Embryonic facial prominence (tissue), 1 donor: ENCODE data around the gene ORAI1.
"Not testable (repeated sequence)": the region's sequence is repeated elsewhere in the genome, so short reads cannot be mapped to it uniquely, and the experiment has no call there.

ENCODE experiments used
- DNase-seq: peaks from one replicate; pipeline ENCODE4 v3.0.0-alpha.2; 2016; ENCODE audit errors: extremely low spot score

The ORAI1 gene

DNA sequence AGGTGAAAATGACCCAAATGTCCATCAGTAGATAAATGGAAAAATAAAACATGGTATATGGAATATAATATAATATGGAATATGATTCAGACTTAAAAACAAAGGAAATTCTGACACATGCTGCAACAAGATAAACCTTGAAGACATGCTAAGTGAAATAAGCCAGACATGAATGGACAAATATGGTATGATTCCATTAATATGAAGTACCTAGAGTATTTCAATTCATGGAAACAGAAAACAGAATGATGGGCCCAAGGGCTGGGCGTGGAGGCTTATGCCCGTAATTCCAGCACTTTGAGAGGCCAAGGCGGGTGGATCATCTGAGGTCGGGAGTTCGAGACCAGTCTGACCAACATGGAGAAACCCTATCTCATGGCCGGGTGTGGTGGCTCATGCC is 22.7 kb upstream of the ORAI1 start:
- DNase-seq: no peak

DNA sequence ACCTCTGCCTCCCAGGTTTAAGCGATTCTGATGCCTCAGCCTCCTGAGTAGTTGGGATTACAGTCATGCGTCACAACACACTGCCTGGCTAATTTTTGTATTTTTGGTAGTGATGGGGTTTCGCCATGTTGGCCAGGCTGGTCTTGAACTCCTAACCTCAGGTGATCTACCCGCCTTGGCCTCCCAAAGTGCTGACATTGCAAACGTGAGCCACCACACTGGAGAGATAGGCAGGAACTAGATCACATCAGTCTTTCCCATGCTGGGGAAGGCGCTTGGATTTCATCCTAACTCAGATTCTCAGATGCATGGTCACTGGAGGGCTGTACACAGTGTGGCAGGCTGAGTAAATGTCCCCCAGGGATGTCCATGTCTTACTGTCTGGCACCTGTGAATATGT is 18.0 kb upstream of the ORAI1 start:
- DNase-seq: no peak

DNA sequence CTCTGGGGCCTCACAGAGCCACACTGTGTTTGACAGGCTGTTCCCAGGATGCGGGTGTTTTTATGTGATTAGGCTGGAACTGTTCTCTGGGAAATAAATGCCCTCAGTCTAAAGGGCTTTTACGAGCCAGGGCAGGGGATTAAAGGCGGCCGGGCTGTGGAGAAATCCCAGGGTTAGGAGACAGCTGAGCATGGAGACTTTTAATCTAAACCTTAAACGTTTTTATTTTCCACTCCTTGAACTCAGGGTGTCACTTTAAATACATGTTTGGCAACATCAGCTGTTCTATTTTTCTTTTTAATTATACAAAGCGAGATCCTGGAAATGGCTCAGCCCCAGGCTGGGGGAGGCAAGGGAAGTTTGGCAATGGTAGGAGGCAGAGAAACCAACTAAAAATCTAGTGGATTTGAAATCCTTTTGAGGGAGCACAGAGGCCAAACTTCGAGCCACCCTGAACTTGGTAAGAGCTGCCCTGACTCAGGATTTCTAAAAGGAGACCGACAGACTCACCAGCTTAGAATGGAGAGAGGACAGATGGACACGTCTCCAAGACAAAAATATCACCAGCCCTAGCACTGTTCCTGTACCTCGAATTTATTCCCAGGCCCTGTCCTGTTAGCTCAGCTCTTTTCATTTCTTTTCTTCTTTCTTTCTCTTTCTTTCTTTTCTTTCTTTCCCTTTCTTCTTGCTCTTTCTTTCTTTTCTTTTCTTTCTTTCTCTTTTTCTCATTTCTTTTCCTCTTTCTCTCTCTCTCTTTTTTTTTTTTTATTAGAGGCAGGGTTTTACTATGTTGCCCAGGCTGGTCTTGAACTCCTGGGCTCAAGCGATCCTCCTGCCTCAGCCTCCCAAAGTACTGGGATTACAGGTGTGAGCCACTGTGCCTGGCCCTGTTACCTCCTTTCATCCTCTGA is 15.8 kb upstream of the ORAI1 start:
- no peak for DNase-seq

DNA sequence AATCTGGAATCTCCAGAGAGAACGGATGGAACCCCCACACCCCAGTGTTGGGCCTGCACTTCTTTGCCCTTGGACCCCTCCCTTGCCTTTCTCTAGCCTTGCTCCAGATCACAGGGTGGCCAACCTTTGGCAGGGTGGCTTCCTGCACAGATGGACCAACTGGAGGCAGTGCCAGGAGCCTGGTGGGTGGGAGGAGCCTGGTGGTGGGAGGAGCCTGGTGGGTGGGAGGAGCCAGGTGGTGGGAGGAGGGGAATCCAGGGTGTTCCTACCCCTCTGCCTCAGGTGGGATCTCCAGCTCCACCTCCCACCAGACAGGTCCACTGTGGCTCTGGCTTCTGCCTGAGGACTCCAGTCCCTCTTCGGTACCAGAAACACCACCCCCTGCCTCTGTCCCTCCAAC is 15.0 kb upstream of the ORAI1 start:
- DNase-seq: no peak

DNA sequence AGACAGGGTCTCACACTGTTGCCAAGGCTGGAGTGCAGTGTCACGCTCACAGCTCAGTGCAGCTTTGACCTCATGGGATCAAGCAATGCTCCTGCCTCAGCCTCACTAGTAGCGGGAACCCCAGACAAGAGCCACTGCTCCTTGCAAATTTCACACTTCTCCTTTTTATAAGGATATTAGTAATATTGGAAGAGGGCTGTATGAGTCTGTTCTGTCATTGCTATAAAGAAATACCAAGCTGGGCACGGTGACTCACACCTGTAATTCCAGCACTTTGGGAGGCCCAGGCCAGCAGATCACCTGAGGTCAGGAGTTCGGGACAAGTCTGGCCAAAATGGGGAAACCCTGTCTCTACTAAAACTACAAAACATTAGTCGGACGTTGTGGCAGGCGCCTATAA is 12.9 kb upstream of the ORAI1 start:
- DNase-seq: no peak

DNA sequence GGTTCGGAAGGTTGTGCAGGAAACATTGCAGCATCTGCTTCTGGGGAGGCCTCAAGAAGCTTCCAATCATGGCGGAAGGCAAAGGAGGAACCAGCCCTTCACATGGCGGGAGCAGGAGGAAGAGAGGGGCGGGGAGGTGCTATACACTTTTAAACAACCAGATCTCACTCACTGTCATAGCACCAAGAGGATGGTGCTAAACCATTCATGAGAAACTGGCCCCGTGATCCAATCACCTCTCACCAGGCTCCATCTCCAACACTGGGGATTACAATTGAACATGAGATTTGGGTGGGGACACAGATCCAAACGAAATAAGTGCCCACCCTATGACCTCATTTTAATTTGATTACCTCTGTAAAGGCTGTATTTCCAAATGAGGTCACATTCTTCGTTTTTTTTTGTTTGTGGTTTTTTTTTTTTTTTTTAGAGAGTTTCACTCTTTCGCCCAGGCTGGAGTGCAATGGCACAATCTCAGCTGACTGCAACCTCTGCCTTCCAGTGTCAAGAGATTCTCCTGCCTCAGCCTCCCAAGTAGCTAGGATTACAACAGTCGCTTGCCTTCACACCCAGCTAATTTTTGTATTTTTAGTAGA is 11.4 kb upstream of the ORAI1 start:
- DNase-seq: no peak

DNA sequence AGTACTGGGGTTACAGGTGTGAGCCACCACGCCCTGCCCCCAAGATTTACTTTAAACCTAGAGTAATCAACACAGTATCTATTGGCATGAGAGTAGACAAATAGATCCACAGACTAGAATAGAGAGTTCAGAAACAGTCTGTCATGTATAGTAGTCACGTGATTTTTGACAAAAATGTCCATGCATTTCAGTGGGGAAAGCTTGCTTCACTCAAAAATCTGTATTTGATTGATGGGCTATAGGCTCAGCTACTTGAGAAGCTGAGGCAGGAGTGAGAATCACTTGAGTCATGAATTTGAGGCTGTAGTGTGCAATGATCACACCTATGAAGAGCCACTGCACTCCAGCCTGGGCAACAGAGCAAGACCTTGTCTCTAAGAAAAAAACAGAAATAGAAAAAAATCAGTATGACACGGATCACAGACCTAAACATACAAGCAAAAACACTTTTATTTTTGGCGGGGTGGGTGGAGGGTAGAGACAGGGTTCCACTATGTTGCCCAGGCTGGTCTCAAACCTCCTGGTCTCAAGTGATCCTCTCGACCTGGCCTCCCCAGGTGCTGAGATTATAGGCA is 7.6 kb upstream of the ORAI1 start:
- DNase-seq: no peak

DNA sequence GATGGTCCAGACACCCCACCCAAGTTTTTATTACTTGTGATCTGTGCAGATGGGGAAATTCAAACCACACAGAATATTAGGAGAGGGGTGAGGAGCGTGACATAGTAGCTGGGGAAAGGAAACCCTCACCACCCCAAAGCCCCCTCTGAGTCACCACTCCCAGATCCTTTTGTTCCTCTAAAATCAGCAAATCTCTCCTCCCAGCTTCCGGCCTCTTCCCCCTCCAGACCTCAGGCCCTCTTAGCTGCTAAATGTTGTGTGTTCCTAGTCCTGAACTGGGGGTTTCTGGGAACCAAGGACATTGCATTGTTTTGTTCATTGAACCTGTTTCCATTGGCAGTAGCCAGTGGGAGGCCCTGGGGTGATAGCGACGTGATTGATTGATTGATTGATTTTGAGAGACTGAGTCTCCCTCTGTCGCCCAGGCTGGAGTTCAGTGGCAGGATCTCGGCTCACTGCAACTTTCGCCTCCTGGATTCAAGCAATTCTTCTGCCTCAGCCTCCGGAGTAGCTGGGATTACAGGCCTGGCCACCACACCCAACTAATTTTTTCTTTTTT is 5.9 kb upstream of the ORAI1 start:
- DNase-seq: no peak

DNA sequence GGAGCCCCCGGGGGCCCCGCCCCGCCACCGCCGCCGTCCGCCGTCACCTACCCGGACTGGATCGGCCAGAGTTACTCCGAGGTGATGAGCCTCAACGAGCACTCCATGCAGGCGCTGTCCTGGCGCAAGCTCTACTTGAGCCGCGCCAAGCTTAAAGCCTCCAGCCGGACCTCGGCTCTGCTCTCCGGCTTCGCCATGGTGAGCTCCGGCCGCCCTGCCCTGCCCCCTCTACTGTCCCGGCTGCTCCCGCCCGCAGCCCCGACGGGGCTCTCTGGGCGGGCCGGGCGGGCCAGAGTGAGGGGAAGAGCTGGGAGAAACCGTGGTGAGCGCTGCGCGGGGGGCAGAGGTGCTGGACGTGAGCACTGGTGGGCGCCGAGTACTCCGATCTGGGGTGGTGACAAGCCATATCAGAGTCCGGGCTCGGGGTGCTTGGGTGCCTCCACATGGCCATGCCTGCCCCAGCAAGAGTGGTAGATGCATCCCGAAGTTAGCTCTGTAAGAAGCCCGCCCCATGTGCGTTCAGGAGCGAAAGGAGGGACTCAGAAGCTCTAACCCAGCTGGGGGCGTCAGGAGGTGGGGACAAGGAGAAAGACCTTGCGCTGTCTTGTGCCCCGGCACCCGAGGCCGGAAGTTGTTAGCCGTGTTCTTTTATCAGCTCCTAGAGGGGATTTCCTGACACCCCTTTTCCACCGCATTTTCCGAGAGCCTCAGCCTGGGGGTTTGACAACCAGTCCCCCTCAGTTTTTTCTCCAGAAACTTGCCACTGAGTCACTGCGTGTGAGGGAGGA is 717 bp downstream of the ORAI1 start:
- DNase-seq: no peak

DNA sequence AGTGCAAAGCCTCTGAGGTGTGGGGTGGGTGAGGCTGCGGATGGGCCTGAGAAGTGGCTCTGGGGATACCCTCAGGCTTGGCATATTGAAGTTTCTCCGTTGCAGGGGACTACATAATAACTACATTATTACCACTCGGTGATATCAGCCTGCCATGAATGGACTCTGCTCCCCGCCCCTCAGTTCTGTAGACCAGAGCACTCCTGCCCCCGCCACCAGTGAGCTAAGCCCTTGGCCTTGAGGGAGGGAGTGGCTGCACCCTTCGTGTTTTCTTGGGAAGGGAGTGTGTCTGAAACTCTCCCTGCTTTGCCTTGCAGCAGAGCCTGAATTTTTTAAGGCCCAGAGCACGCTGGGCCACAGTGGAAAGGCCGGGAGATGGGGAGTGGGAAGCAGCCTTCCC is 1.7 kb downstream of the ORAI1 start:
- DNase-seq: no peak

DNA sequence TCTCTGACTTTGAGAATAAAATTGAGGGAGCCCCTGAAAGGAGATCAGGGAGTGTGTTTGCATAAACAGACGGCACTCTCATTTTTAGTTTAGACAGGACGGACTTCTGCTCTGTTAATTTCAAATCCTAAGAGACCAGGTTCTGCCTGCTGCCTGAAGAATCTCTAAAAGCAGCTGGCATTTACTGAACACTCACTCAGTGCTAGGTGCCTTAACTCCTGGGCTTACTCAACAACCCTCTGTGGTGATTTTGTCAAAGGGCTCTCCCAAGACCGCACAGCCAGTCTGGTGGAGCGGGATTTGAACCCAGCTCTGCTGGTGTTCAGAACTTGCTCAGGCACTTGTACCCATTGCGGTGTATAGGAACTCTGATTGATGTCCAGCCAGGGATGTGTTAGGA is 2.2 kb downstream of the ORAI1 start:
- no peak for DNase-seq

DNA sequence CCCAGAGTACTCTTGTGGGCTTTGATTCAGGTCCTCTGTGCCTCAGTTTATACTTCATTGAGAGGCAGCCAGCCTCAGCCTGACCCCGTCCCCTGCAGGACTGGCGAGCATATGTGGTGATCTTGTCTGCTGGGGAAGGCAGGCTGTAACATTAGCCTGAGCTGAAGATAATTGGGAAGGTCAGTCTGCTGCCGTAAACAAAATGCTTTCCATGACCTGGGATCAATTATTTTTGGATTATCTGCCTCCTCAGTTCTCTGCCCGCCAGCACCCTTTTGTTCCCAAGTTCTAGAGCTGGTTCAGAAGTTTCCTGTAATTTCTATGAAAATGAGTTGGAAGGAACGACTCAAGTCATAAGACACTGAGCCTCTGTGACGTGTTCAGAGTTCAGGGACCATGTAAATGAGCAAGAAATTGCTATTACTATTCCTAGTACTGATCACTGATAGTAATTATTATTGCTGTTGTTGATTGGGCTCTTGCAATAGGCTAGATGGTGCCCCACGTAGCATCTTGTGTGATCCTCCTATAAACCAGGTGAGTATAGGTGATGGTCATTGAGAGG is 4.5 kb downstream of the ORAI1 start:
- no peak for DNase-seq

DNA sequence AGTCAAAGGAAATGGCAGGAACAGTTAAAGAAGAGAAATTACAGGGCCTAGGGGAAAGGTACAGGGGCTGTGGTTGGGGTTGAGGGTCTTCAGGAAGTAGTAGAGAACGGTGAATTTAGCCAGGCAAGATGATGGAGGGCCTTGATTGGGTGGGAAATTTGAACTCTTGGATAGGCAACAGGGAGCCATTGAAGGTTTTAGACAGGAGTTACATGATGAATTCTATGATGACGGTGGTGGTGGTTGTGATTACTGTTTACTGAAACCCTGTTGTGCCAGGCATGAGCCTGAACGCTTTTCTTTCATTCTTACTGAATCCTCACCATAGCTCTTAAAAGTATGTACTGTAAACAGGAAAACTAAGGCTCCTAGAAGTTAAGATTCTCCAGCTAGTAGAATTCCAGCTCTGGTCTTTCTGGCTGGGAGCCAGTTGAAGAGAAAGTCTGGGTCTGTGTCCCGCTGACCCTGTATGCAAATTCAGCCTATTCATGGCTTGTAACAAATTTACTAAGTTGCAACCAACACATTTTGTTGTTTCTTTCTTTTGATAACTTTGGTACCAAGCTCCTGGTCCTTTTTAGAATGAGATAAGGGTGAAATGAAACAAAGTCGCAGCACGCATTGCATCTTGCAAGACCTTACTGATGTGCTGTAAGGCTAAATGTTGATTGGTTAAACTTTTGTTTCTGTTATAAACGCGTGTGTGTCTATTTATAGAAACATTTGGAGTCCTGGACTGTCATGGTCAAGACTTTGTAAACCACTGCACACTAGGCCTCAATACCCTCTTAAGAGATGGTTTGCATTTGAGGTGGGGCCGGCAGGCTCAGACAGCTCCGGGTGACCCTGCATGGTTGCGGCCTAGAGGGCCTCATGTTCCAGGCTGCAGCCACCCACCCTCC is 6.0 kb downstream of the ORAI1 start:
- no peak for DNase-seq

DNA sequence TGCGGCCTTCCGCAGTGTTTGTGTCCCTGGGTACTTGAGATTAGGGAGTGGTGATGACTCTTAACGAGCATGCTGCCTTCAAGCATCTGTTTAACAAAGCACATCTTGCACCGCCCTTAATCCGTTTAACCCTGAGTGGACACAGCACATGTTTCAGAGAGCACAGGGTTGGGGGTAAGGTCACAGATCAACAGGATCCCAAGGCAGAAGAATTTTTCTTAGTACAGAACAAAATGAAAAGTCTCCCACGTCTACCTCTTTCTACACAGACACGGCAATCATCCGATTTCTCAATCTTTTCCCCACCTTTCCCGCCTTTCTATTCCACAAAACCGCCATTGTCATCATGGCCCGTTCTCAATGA is 7.5 kb downstream of the ORAI1 start:
- DNase-seq: not testable (repeated sequence)

DNA sequence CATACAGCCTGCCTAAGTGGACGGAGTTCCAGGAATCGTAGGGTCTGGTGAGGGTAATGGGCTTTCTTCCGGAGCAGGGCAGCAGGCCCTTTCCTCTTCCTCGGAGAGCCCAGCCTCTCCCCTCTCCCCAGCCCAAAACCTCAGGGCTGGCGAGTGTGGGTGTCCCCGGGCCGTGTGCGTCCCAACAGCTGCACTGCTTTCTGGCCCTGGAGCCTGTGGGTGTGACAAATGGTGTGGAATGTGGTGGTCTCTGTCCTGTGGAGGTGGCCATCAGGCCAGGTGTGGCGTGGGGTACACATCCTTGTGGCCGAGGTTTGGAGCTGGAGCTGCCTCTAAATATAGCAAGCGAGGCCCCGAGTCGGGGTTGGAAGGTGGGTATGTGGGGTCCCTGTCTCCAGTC is 8.5 kb downstream of the ORAI1 start:
- no peak for DNase-seq

DNA sequence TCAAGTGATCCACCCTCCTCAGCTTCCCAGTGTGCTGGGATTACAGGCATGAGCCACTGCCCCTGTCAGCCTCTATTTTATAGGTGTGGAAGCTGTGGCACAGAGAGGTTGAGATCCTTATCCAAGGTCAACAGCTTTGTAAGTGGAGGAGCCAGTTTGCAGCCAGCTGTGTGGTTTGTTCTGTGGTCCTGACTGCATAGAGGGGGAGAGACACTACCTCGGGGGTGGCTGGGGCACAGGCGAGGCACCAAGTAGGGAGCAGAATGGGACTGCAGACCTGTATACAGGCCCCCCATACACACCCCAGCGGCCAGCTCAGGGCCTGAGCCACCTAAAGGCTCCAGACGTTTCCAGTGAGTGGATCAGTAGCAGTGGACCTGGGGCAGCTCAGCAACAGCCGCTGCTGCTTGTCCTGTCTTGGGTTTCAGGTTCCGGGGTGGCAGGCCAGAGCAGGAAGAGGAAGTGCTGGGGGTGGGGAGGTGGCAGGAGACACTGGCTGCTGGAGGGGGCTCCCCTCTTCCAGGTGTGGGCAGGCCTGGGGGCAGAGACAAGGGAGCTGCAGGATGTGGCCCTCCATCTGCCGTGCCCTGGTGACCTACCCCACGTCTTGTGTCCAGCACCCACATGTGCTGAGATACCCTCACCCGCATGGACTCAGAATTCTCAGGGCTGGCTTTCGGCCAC is 11.0 kb downstream of the ORAI1 start:
- no peak for DNase-seq

DNA sequence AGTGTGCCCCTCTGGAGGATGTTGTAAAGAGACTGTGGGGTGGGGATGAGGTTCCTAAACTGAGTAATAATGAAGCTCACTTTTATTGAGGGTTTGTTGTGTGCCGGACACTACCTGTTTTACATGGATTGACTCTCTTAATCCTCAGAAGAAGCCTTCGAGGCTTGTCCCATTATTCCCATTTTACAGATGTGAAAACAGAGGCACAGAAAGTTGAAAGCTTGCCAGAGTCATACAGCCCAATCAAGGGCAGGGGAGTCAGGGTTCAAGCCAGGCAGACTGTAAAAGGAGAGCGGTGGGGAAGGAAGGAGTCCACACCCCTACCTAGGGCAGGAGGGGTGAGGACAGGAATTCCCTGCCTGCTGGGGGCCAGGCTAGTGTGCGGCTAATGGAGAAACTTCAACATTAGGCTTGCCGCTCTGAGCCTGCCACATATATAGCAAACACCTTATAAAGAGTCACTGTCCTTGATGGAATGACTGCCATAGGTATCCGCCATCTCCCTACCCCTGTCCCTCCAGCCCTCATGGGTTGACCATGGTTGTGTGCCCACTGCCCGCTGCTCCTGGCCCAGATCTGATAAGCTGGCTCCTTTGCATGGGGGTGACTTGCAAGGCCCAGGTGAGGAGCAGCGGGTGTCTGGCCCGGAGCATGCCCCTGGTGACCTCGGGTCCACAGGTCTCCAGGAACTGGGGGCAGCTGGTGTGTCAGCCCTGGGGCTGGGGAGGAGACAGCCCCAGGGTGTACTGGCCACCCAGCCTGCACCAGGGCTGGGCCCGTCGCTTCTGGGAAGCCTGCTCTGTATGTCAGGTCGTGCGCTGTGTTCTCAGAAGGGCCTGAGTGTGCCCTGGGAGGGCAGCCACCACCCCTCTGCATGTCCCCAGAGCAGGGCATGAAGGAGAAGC is 12.2 kb downstream of the ORAI1 start:
- DNase-seq: no peak

DNA sequence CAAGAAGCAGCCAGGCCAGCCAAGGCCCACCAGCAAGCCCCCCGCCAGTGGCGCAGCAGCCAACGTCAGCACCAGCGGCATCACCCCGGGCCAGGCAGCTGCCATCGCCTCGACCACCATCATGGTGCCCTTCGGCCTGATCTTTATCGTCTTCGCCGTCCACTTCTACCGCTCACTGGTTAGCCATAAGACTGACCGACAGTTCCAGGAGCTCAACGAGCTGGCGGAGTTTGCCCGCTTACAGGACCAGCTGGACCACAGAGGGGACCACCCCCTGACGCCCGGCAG is 15.0 kb downstream of the ORAI1 start:
- no peak for DNase-seq

DNA sequence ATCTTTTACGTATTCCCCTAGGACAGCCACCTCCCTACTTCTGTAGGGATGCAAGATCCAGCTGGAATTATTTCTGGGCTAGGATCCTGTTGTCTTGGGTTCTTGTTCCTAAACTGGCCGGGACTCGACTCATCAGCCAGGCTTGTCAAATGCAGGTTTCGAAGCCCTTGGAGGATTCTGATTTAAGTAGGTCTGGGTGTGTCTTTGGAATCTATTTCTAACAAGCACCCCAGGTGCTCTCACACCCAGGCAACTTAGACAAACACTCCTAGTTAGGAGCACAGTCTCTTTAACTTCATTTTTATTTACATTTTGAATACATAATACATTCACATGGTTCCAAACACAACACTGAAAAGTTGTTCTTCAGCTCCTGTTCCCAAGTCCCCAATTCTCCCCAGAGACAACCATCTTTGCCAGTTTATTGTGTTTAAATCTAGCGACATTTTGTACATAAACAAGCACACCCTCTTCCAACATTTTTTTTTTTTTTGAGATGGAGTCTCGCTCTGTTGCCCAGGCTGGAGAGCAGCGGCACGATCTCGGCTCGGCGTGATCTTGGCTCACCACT is 22.2 kb downstream of the ORAI1 start:
- no peak for DNase-seq
